HEK293T (cell line): ENCODE data around the gene ATP8A2.

ENCODE experiments used
- CTCF ChIA-PET: fragments of 350-600 bp; formaldehyde crosslinking; extraction: SDS; loops from one replicate; lab custom pipeline; 2021; ENCODE audit warnings: antibody characterized with exemption, inconsistent platforms; lab: Yijun Ruan, JAX
- POLR2A ChIA-PET: fragments of 350-600 bp; formaldehyde crosslinking; extraction: SDS; loops from one replicate; lab custom pipeline; 2020; ENCODE audit warnings: antibody characterized with exemption, inconsistent platforms; lab: Yijun Ruan, JAX
- DNase-seq: peaks from one replicate; pipeline ENCODE4 v3.0.0; 2012; ENCODE audit warnings: mixed read lengths; ENCODE audit errors: extremely low spot score
- ARNT ChIP-seq: fragments of 450-650 bp; IDR thresholded peaks from 2 replicates; pipeline ENCODE4 v1.6.1; 2017; ENCODE audit warnings: mild to moderate bottlenecking
- BHLHE40 ChIP-seq: fragments of 450-650 bp; IDR thresholded peaks from 2 replicates; pipeline ENCODE4 v1.6.1; 2016; ENCODE audit warnings: mild to moderate bottlenecking, moderate library complexity, borderline replicate concordance
- CTBP1 ChIP-seq: fragments of 450-650 bp; IDR thresholded peaks from 2 replicates; pipeline ENCODE4 v1.6.1; 2016; ENCODE audit warnings: borderline replicate concordance
- ELF4 ChIP-seq: fragments of 450-650 bp; IDR thresholded peaks from 2 replicates; pipeline ENCODE4 v1.6.1; 2017; ENCODE audit warnings: antibody characterized with exemption
- FOXA1 ChIP-seq: fragments of 450-650 bp; IDR thresholded peaks from 2 replicates; pipeline ENCODE4 v1.6.1; 2016; ENCODE audit warnings: mild to moderate bottlenecking
- FOXK2 ChIP-seq: fragments of 450-650 bp; IDR thresholded peaks from 2 replicates; pipeline ENCODE4 v1.6.1; 2016; ENCODE audit warnings: mild to moderate bottlenecking
- FOXM1 ChIP-seq: fragments of 450-650 bp; IDR thresholded peaks from 2 replicates; pipeline ENCODE4 v1.6.1; 2017; ENCODE audit warnings: mild to moderate bottlenecking, borderline replicate concordance
- HDGF ChIP-seq: fragments of 450-650 bp; IDR thresholded peaks from 2 replicates; pipeline ENCODE4 v1.6.1; 2017; ENCODE audit warnings: antibody characterized with exemption, borderline replicate concordance
- L3MBTL2 ChIP-seq: fragments of 450-650 bp; conservative IDR thresholded peaks from 2 replicates; pipeline ENCODE4 v1.6.1; 2016; ENCODE audit warnings: mild to moderate bottlenecking
- LEF1 ChIP-seq: fragments of 450-650 bp; IDR thresholded peaks from 2 replicates; pipeline ENCODE4 v1.6.1; 2017; ENCODE audit warnings: mild to moderate bottlenecking, borderline replicate concordance
- NFRKB ChIP-seq: fragments of 450-650 bp; IDR thresholded peaks from 2 replicates; pipeline ENCODE4 v1.6.1; 2016; ENCODE audit warnings: mild to moderate bottlenecking, moderate library complexity
- SP1 ChIP-seq: fragments of 450-650 bp; IDR thresholded peaks from 2 replicates; pipeline ENCODE4 v1.6.1; 2017
- SUZ12 ChIP-seq: fragments of 450-650 bp; IDR thresholded peaks from 2 replicates; pipeline ENCODE4 v1.6.1; 2016; ENCODE audit warnings: mild to moderate bottlenecking
- TARDBP ChIP-seq: fragments of 450-650 bp; IDR thresholded peaks from 2 replicates; pipeline ENCODE4 v1.6.1; 2016
- ZNF384 ChIP-seq: fragments of 450-650 bp; IDR thresholded peaks from 2 replicates; pipeline ENCODE4 v1.6.1; 2016
- TF ChIP-seq, protein P1 (sequence below): fragments of 450-650 bp; IDR thresholded peaks from 2 replicates; pipeline ENCODE4 v1.6.1; 2016

Gene ATP8A2

DNA sequence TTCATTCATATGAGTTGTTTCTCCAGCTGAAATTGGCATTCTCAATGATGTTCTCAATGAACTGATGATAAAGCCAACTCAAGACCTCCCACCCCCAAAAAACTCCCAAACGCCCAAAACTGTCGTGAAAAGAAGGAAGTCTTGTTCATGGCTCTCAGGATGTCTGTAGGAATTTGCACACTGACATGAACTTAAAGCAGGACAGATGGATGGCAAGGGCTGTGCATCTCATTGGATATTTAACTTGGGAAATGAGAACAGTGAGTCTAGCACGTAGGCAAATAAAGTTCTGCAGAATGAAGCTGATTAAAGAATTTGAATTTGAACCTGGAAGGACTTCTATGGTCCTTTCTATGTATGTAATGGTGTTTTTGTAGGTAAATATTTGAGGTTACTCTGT, 374.4 kb downstream of the ATP8A2 start:
- CTCF ChIA-PET = no interaction called here
- DNase-seq = no peak
- TF ChIP-seq SP1 (no peak), BHLHE40 (no peak), L3MBTL2 (no peak)
- TF ChIP-seq, protein P1, sequence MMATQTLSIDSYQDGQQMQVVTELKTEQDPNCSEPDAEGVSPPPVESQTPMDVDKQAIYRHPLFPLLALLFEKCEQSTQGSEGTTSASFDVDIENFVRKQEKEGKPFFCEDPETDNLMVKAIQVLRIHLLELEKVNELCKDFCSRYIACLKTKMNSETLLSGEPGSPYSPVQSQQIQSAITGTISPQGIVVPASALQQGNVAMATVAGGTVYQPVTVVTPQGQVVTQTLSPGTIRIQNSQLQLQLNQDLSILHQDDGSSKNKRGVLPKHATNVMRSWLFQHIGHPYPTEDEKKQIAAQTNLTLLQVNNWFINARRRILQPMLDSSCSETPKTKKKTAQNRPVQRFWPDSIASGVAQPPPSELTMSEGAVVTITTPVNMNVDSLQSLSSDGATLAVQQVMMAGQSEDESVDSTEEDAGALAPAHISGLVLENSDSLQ = no peak
- POLR2A ChIA-PET = interaction anchor here (0.6 kb wide), 1 partner anchor 192 kb away, joined by 3 read pairs; no protein-coding TSS in a partner anchor

DNA sequence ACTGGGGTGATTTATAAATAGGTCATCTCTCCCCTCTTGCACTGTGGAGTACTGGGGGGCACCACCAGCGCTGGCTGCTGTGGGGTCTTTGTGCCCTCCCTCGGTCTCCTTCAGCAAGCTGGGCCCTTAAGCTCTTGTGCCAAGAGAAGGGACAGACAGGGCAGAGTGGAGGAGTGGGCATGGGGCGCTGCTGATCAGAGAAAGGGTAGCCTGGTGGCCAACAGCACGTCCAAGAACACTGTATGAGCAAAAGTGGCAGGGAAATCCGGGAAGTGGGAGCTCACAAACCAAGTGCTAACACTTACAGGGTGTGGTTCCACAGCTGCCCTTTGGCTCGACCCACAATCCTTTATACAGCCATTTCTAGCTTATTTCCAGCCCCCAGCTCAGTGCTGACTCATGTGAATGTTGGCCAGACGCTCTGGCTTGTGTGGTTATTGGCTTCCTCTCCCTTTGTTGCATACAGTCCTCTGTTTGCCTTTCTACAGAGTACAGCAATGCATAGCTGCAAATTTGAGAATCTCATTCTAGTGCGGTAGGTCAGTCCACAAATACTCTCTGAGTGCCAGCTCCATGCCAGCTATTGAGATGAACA, 381.3 kb downstream of the ATP8A2 start:
- TF ChIP-seq TARDBP = no peak
- TF ChIP-seq NFRKB = no peak
- TF ChIP-seq HDGF = no peak
- no peak for TF ChIP-seq FOXA1
- no peak for TF ChIP-seq BHLHE40
- TF ChIP-seq L3MBTL2 = no peak
- TF ChIP-seq ELF4 = no peak
- TF ChIP-seq, protein P1 = no peak
- no peak for TF ChIP-seq FOXM1
- TF ChIP-seq LEF1 = no peak
- TF ChIP-seq CTBP1 = no peak
- no peak for TF ChIP-seq SP1
- TF ChIP-seq ARNT = no peak
- no peak for TF ChIP-seq FOXK2
- TF ChIP-seq ZNF384 = no peak
- no peak for TF ChIP-seq SUZ12
- ChIA-PET CTCF (no interaction called here), POLR2A (no interaction called here)
- no peak for DNase-seq

DNA sequence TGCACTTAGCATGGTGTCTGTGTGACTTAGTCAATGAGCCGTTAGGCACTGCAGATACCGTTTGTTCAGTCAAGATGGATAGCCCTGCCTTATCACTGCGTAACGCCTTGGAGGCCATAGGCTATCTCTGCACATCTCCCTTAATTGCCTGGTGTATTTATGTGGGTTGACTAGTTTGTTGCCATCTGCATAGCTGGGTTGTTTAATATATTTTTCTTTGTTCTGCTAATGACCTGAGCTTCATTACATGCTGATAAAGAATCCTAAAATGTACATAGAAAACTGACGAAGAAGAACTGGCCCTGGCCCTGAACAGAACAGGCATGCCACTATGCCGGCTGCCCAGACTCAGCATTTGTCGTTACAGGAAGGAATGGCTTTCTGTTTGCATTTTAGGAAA, 382.2 kb downstream of the ATP8A2 start:
- no peak for DNase-seq
- POLR2A ChIA-PET = no interaction called here
- TF ChIP-seq, protein P1 = no peak
- TF ChIP-seq SUZ12 = no peak
- TF ChIP-seq BHLHE40 = no peak
- TF ChIP-seq SP1 = no peak
- no peak for TF ChIP-seq TARDBP
- TF ChIP-seq ARNT = no peak
- TF ChIP-seq FOXA1 = no peak
- no peak for TF ChIP-seq FOXK2
- no peak for TF ChIP-seq CTBP1
- TF ChIP-seq HDGF = no peak
- no peak for TF ChIP-seq ELF4
- no peak for TF ChIP-seq L3MBTL2
- CTCF ChIA-PET = no interaction called here

DNA sequence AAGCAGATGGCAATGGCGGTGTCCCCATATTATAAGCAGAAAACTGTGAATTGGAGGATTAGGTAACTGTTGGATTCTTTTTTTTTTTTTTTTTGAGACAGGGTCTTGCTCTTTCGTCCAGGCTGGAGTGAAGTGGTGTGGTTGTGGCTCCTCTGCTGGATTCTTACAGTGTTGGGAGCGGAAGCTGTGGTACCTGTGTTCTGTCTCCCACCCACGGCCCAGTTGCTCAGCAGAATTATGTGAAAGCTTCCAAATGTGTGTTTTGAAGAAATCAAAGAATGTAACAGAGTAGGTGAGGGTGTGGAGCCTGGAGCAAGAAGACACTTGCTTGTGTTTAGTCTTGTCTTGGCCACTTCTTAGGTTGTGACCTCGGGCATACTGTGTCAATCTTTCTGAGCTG, 384.5 kb downstream of the ATP8A2 start:
- DNase-seq = no peak
- TF ChIP-seq LEF1 (no peak), ARNT (no peak), HDGF (no peak), FOXA1 (no peak), BHLHE40 (no peak), TARDBP (no peak), SP1 (no peak), NFRKB (no peak), CTBP1 (no peak), SUZ12 (no peak), ZNF384 (no peak), FOXM1 (no peak), L3MBTL2 (no peak), ELF4 (no peak), FOXK2 (no peak)
- TF ChIP-seq, protein P1 = no peak
- ChIA-PET CTCF (no interaction called here), POLR2A (no interaction called here)

DNA sequence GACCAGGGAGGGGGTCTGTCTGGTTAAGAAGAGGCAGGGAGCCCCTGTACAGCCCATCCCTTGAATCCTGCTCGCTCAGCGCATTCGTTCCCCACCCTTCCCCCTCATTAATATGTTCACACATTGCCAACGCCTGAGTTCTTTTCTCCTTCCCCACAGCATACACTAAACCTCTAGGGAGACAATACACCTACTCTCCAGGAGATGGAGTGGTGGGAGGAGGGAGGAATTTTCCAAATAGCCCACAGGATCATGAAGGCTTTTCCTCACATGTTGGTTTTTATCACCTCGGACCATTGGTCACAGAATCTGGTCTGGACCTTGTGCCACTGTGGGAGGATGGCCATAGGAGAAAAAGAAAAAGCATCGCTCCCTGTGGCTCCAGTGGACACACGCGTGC, 385.1 kb downstream of the ATP8A2 start:
- TF ChIP-seq SUZ12 (no peak), TARDBP (no peak), SP1 (no peak), ARNT (no peak), ZNF384 (no peak), FOXA1 (no peak), ELF4 (no peak), BHLHE40 (no peak), LEF1 (no peak), FOXM1 (no peak), NFRKB (no peak)
- TF ChIP-seq, protein P1 = no peak
- POLR2A ChIA-PET = no interaction called here
- CTCF ChIA-PET = no interaction called here
- DNase-seq = no peak
